ENCODE data around the gene SCAMP4. TPM values are rescaled to one million over a fixed set of nuclear protein-coding genes. Genes with fewer than 3 reads are reported as not detected.

The SCAMP4 gene
- total and polyA plus RNA-seq, 7 donors: 14.4 to 55.4 (median 26.0) TPM

GRCh38 chr19:1888385-1888784 is 16.8 kb upstream of the SCAMP4 start:
- intact Hi-C loops (cut with DNase I): no loop called here
- WGBS, 2 donors: 81 to 87% methylated on average over 5 of the region's 5 CpGs
- Histone ChIP-seq H3K36me3 (no peaks in the 10 kb centered on the region), H3K4me3 (no peak overlapping the region), H3K9me3 (no peaks in the 10 kb centered on the region), H3K27ac (no peak overlapping the region), H3K4me1 (peaks cover 0 to 20% (median 13%) of the 10 kb centered on the region in 4 donors), H3K27me3 (no peaks in the 10 kb centered on the region)
- TF ChIP-seq CTCF (IDR thresholded peaks at IDR 0.05) (no peak), EP300 (IDR thresholded peaks at IDR 0.05) (no peak), POLR2AphosphoS5 (IDR thresholded peaks at IDR 0.05) (no peak), POLR2A (IDR thresholded peaks at IDR 0.05) (no peak)
- DNase-seq: no peak

- 93 to 94% methylated on average over 1 of the region's 1 CpG for whole genome bisulfite sequencing, 2 donors
- intact Hi-C loops (cut with DNase I): no loop called here
Observed at GRCh38 chr19:1889907-1890306, 15.3 kb upstream of the SCAMP4 start.

GRCh38 chr19:1893791-1894190 is 11.4 kb upstream of the SCAMP4 start:
- Histone ChIP-seq H3K9me3 (no peaks in the 10 kb centered on the region), H3K4me3 (no peak overlapping the region), H3K27ac (no peak overlapping the region), H3K36me3 (no peaks in the 10 kb centered on the region), H3K4me1 (peaks cover 0 to 21% (median 10%) of the 10 kb centered on the region in 4 donors), H3K27me3 (no peaks in the 10 kb centered on the region)
- WGBS, 2 donors: 86 to 87% methylated on average over 17 of the region's 17 CpGs
- no peak for DNase-seq
- intact Hi-C loops (cut with DNase I): no loop called here
- TF ChIP-seq CTCF (IDR thresholded peaks at IDR 0.05) (no peak), POLR2A (IDR thresholded peaks at IDR 0.05) (no peak), EP300 (IDR thresholded peaks at IDR 0.05) (no peak)

More at GRCh38 chr19:1889907-1890306, 15.3 kb upstream of the SCAMP4 start:
- TF ChIP-seq POLR2A (IDR thresholded peaks at IDR 0.05) (no peak), POLR2AphosphoS5 (IDR thresholded peaks at IDR 0.05) (no peak), EP300 (IDR thresholded peaks at IDR 0.05) (no peak), CTCF (IDR thresholded peaks at IDR 0.05) (no peak)
- Histone ChIP-seq H3K27ac (no peak overlapping the region), H3K4me1 (peaks cover 0 to 5% (median 0%) of the 10 kb centered on the region in 4 donors), H3K4me3 (no peak overlapping the region), H3K27me3 (no peaks in the 10 kb centered on the region), H3K9me3 (no peaks in the 10 kb centered on the region), H3K36me3 (no peaks in the 10 kb centered on the region)
- no peak for DNase-seq

GRCh38 chr19:1896508-1896907 is 8.7 kb upstream of the SCAMP4 start:
- WGBS, 2 donors: 74 to 75% methylated on average over 13 of the region's 13 CpGs
- Histone ChIP-seq H3K4me3 (no peak overlapping the region), H3K27ac (no peak overlapping the region), H3K27me3 (no peaks in the 10 kb centered on the region), H3K9me3 (no peaks in the 10 kb centered on the region), H3K4me1 (peaks cover 0 to 21% (median 10%) of the 10 kb centered on the region in 4 donors), H3K36me3 (no peaks in the 10 kb centered on the region)
- DNase-seq: no peak
- intact Hi-C loops (cut with DNase I): no loop called here
- no peak for TF ChIP-seq CTCF (IDR thresholded peaks at IDR 0.05)
- no peak for TF ChIP-seq POLR2AphosphoS5 (IDR thresholded peaks at IDR 0.05)
- no peak for TF ChIP-seq EP300 (IDR thresholded peaks at IDR 0.05)
- TF ChIP-seq POLR2A (IDR thresholded peaks at IDR 0.05): no peak

- no peak for TF ChIP-seq POLR2A (IDR thresholded peaks at IDR 0.05)
- TF ChIP-seq POLR2AphosphoS5 (IDR thresholded peaks at IDR 0.05): peak in 2 of 4 donors; percentile 5 to 9
- no peak for TF ChIP-seq EP300 (IDR thresholded peaks at IDR 0.05)
- TF ChIP-seq CTCF (IDR thresholded peaks at IDR 0.05): no peak
- Histone ChIP-seq H3K27ac (peak overlapping the region in 3 of 4 donors; percentile 37 to 59 (median 57)), H3K36me3 (no peaks in the 10 kb centered on the region), H3K4me1 (peaks cover 0 to 27% (median 21%) of the 10 kb centered on the region in 4 donors), H3K4me3 (no peak overlapping the region), H3K9me3 (no peaks in the 10 kb centered on the region), H3K27me3 (no peaks in the 10 kb centered on the region)
- 91% methylated on average over 16 of the region's 16 CpGs for WGBS, 2 donors
- peak; percentile 77 for DNase-seq
- intact Hi-C loops (cut with DNase I): no loop called here
Observed at GRCh38 chr19:1901940-1902404, 3.2 kb upstream of the SCAMP4 start.

All from sigmoid colon (tissue), 7 donors.